C4-2B (cell line): ENCODE data around the gene TRIM47.

ENCODE experiments used
- ZFX ChIP-seq: fragments of 450-650 bp; IDR thresholded peaks from 2 replicates; pipeline ENCODE4 v1.6.1; 2017
- TF ChIP-seq, protein P1 (sequence below): fragments of 450-650 bp; conservative IDR thresholded peaks from 2 replicates; pipeline ENCODE4 v1.5.1; 2017; ENCODE audit warnings: mild to moderate bottlenecking

DNA sequence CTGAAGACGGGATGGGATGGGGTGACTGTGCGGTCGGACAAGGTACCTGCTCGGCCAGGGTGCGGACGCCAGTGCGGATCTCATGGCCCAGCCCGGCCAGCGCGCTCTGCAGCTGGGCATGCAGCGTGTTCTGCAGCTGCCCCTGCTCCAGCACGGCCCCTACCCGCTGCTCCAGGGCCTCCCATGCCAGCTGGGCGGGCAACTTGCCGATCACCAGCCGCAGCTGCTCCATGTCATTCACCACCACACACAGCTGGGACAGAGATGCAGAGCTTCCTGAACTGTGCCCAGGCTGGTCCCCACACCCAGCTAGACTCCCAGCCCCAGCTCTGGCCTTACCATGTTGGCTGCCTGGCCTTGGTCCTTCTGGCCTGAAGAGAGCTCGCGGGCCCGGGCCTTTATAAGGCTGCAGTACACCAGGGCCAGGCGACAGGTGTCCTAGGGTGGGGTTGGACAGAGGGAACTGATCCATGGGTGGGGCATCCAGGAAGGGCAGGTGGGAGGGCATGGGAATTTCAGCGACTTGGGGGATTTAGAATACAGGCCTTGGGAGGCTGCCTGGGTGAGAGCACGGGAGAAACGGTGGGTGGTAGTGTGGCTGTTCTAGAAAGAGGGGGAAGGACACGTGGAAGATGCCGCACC lies 44.0 kb downstream of the TRIM47 start:
- TF ChIP-seq, protein P1, sequence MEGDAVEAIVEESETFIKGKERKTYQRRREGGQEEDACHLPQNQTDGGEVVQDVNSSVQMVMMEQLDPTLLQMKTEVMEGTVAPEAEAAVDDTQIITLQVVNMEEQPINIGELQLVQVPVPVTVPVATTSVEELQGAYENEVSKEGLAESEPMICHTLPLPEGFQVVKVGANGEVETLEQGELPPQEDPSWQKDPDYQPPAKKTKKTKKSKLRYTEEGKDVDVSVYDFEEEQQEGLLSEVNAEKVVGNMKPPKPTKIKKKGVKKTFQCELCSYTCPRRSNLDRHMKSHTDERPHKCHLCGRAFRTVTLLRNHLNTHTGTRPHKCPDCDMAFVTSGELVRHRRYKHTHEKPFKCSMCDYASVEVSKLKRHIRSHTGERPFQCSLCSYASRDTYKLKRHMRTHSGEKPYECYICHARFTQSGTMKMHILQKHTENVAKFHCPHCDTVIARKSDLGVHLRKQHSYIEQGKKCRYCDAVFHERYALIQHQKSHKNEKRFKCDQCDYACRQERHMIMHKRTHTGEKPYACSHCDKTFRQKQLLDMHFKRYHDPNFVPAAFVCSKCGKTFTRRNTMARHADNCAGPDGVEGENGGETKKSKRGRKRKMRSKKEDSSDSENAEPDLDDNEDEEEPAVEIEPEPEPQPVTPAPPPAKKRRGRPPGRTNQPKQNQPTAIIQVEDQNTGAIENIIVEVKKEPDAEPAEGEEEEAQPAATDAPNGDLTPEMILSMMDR, result no peak
- TF ChIP-seq ZFX, result no peak
